ENCODE data around the gene PPP1R14C. TPM values are rescaled to one million over a fixed set of nuclear protein-coding genes. Genes with fewer than 3 reads are reported as not detected.

Gene PPP1R14C
- total RNA-seq, 4 donors from 2014 or later, result 0.34 TPM; not detected in 3

- no peak for TF ChIP-seq CTCF (IDR thresholded peaks at IDR 0.05; ENCODE audit: low read depth)
These were observed 87.3 kb downstream of the PPP1R14C start for GRCh38 chr6:150230164-150230561.

- no peak for TF ChIP-seq CTCF (IDR thresholded peaks at IDR 0.05; ENCODE audit: low read depth)
These were observed 88.1 kb downstream of the PPP1R14C start for GRCh38 chr6:150230832-150231524.

- TF ChIP-seq CTCF (IDR thresholded peaks at IDR 0.05; ENCODE audit: low read depth), result no peak
These were observed 88.6 kb downstream of the PPP1R14C start for GRCh38 chr6:150231525-150231850.

- no peak for TF ChIP-seq CTCF (IDR thresholded peaks at IDR 0.05; ENCODE audit: low read depth)
These were observed 91.0 kb downstream of the PPP1R14C start for GRCh38 chr6:150233843-150234269.

- TF ChIP-seq CTCF (IDR thresholded peaks at IDR 0.05; ENCODE audit: low read depth), result no peak
These were observed 92.4 kb downstream of the PPP1R14C start for GRCh38 chr6:150235218-150235617.

GRCh38 chr6:150236114-150236513, 93.3 kb downstream of the PPP1R14C start:
- no peak for TF ChIP-seq CTCF (IDR thresholded peaks at IDR 0.05; ENCODE audit: low read depth)

- TF ChIP-seq CTCF (IDR thresholded peaks at IDR 0.05; ENCODE audit: low read depth), result no peak
These were observed 93.7 kb downstream of the PPP1R14C start for GRCh38 chr6:150236544-150236943.
